ENCODE data around the gene KCNK1. TPM values are rescaled to one million over a fixed set of nuclear protein-coding genes. Genes with fewer than 3 reads are reported as not detected.

The KCNK1 gene
- total RNA-seq, 6 experiments from 2014 or later = 1.1 to 7.6 (median 3.6) TPM

GRCh38 chr1:233632436-233632835, 18.5 kb downstream of the KCNK1 start:
- H3K4me3 ChIP-seq = no peak overlapping the region
- no peaks in the 10 kb centered on the region for H3K36me3 ChIP-seq
- no peaks in the 10 kb centered on the region for H3K4me1 ChIP-seq
- TF ChIP-seq, protein P1, sequence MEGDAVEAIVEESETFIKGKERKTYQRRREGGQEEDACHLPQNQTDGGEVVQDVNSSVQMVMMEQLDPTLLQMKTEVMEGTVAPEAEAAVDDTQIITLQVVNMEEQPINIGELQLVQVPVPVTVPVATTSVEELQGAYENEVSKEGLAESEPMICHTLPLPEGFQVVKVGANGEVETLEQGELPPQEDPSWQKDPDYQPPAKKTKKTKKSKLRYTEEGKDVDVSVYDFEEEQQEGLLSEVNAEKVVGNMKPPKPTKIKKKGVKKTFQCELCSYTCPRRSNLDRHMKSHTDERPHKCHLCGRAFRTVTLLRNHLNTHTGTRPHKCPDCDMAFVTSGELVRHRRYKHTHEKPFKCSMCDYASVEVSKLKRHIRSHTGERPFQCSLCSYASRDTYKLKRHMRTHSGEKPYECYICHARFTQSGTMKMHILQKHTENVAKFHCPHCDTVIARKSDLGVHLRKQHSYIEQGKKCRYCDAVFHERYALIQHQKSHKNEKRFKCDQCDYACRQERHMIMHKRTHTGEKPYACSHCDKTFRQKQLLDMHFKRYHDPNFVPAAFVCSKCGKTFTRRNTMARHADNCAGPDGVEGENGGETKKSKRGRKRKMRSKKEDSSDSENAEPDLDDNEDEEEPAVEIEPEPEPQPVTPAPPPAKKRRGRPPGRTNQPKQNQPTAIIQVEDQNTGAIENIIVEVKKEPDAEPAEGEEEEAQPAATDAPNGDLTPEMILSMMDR (IDR thresholded peaks at IDR 0.05) = no peak
- no peak for TF ChIP-seq POLR2A (IDR thresholded peaks at IDR 0.05)
- H3K9me3 ChIP-seq = no peaks in the 10 kb centered on the region
- 77% methylated on average over 2 of the region's 3 CpGs for WGBS (ENCODE audit: insufficient coverage, low coverage, low lambda C conversion rate, missing lambda C conversion rate)
- ATAC-seq (no peak), DNase-seq (no peak)
- intact Hi-C loops (cut with DNase I) = no loop called here
- H3K27me3 ChIP-seq = no peaks in the 10 kb centered on the region
- H3K27ac ChIP-seq = no peak overlapping the region

- WGBS (ENCODE audit: insufficient coverage, low coverage, low lambda C conversion rate, missing lambda C conversion rate) = 69% methylated on average over 8 of the region's 8 CpGs
- H3K4me3 ChIP-seq = no peak overlapping the region
- H3K27ac ChIP-seq = no peak overlapping the region
- H3K36me3 ChIP-seq = no peaks in the 10 kb centered on the region
- no peaks in the 10 kb centered on the region for H3K27me3 ChIP-seq
- TF ChIP-seq, protein P1 (IDR thresholded peaks at IDR 0.05) = no peak
- TF ChIP-seq POLR2A (IDR thresholded peaks at IDR 0.05) = no peak
- intact Hi-C loops (cut with DNase I) = no loop called here
- DNase-seq = no peak
- ATAC-seq = no peak
- H3K9me3 ChIP-seq = no peaks in the 10 kb centered on the region
- H3K4me1 ChIP-seq = no peaks in the 10 kb centered on the region
Measured at GRCh38 chr1:233635765-233636502, 22.0 kb downstream of the KCNK1 start.

GRCh38 chr1:233636503-233636877, 22.6 kb downstream of the KCNK1 start:
- ATAC-seq = no peak
- no peaks in the 10 kb centered on the region for H3K27me3 ChIP-seq
- no peak overlapping the region for H3K4me3 ChIP-seq
- no peaks in the 10 kb centered on the region for H3K4me1 ChIP-seq
- no peaks in the 10 kb centered on the region for H3K9me3 ChIP-seq
- 82% methylated on average over 2 of the region's 2 CpGs for WGBS (ENCODE audit: insufficient coverage, low coverage, low lambda C conversion rate, missing lambda C conversion rate)
- TF ChIP-seq, protein P1 (IDR thresholded peaks at IDR 0.05) = no peak
- no peak for DNase-seq
- H3K27ac ChIP-seq = no peak overlapping the region
- intact Hi-C loops (cut with DNase I) = no loop called here
- H3K36me3 ChIP-seq = no peaks in the 10 kb centered on the region

DNA sequence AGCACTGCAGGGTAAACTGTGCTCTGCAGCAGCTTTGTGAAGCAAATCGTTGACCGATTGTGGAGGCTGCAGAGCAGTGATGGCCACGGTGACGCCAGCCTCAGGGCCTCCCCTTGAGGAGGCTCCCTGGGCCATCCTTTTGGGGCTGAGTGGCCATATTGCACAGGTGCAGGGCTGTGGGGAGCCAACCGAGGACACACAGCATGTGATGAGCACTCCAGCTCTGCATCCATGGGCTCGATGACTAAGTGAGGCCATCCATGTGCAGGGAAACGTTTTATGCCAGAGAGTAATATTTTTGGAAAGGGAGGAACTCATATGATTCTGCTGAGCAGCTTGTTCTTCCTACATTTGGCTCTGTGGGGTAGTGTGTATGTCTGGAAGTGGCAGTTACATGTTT, 24.6 kb downstream of the KCNK1 start:
- TF ChIP-seq, protein P1 (IDR thresholded peaks at IDR 0.05) = no peak
- no peak for TF ChIP-seq POLR2A (IDR thresholded peaks at IDR 0.05)
- no peaks in the 10 kb centered on the region for H3K27me3 ChIP-seq
- H3K4me3 ChIP-seq = no peak overlapping the region
- WGBS (ENCODE audit: insufficient coverage, low coverage, low lambda C conversion rate, missing lambda C conversion rate) = 92% methylated on average over 4 of the region's 7 CpGs
- ATAC-seq = no peak
- H3K9me3 ChIP-seq = no peaks in the 10 kb centered on the region
- no peak for DNase-seq
- intact Hi-C loops (cut with DNase I) = no loop called here
- H3K27ac ChIP-seq = no peak overlapping the region
- no peaks in the 10 kb centered on the region for H3K4me1 ChIP-seq
- H3K36me3 ChIP-seq = no peaks in the 10 kb centered on the region
